Suprapubic skin (tissue), 4 donors: ENCODE measurements around the gene G2E3. TPM values are rescaled to one million over a fixed set of nuclear protein-coding genes. Genes with fewer than 3 reads are reported as not detected.
"Not testable (repeated sequence)": the region's sequence is repeated elsewhere in the genome, so short reads cannot be mapped to it uniquely, and the experiment has no call there.

ENCODE experiments used
- DNase-seq, 2 donors: peaks; one replicate each; pipeline ENCODE4 v3.0.0-alpha.2; 2019; ENCODE audit warnings: low spot score in 2 of 2
- H3K27ac ChIP-seq: fragments of 200-600 bp; sonication (generic); one replicate; pipeline ENCODE4 v1.5.1; 2019
- H3K27me3 ChIP-seq: fragments of 200-600 bp; sonication (generic); one replicate; pipeline ENCODE4 v1.5.1; 2019
- H3K36me3 ChIP-seq: fragments of 200-600 bp; sonication (generic); one replicate; pipeline ENCODE4 v1.5.1; 2019
- H3K4me1 ChIP-seq: fragments of 200-600 bp; sonication (generic); one replicate; pipeline ENCODE4 v1.5.1; 2019
- H3K4me3 ChIP-seq: fragments of 200-600 bp; sonication (generic); one replicate; pipeline ENCODE4 v1.5.1; 2019; ENCODE audit warnings: mild to moderate bottlenecking
- H3K9me3 ChIP-seq: fragments of 200-600 bp; sonication (generic); one replicate; pipeline ENCODE4 v1.5.1; 2019
- EP300 ChIP-seq: sonication (generic); formaldehyde crosslinking; IDR thresholded peaks from one replicate; pipeline ENCODE4 v1.6.1; 2017; ENCODE audit warnings: antibody characterized with exemption
- POLR2A ChIP-seq, 2 donors: fragments of 450-650 bp; IDR thresholded peaks; one replicate each; pipeline ENCODE4 v1.6.1; 2017; ENCODE audit warnings: antibody characterized with exemption in 2 of 2, mild to moderate bottlenecking in 2 of 2, moderate library complexity in 2 of 2
- POLR2AphosphoS5 ChIP-seq, 3 donors: sonication (generic); formaldehyde crosslinking; IDR thresholded peaks; one replicate each; pipeline ENCODE4 v1.6.1; 2017; ENCODE audit warnings: antibody characterized with exemption in 3 of 3
- WGBS: methylation state at CpG from one replicate; pipeline ENCODE4 v1.1.5; 2018; 5-methylcytosine and 5-hydroxymethylcytosine counted together
- total RNA-seq, 4 donors: library from RNA; depleted of rRNA; stranded (reverse); fragments of >200 nt; gene quantifications; one replicate each; pipeline ENCODE4 v1.1.0, GENCODE V29; 2016
- TF ChIP-seq, protein P1 (sequence below), 2 donors: fragments of 200-600 bp in 1 of 2; fragments of 450-650 bp in 1 of 2; sonication (generic) in 1 of 2; IDR thresholded peaks; one replicate each; pipeline ENCODE4 v1.5.1; 2016 to 2019; ENCODE audit warnings: antibody characterized with exemption in 2 of 2, mild to moderate bottlenecking in 1 of 2, moderate library complexity in 1 of 2

The G2E3 gene
- total RNA-seq, 4 donors from 2014 or later = 7.3 to 13.9 (median 9.7) TPM

DNA sequence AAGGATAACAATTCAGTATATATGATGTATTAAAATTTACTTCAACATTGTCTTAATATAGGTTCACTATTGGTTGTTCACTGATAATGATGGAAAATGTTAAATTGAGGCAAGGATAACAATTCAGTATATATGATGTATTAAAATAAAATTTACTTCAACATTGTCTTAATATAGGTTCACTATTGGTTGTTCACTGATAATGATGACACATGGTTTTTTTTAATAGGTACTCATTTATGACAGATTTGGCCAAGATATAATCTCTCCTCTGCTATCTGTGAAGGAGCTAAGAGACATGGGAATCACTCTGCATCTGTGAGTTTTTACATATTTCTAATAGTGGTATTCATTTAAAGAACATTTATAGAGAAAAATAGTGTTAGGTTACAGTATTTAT is 71.3 kb downstream of the G2E3 start:
- peaks cover 30% of the 10 kb centered on the region for H3K36me3 ChIP-seq
- H3K4me3 ChIP-seq = no peak overlapping the region
- no peaks in the 10 kb centered on the region for H3K27me3 ChIP-seq
- TF ChIP-seq POLR2AphosphoS5 (IDR thresholded peaks at IDR 0.05) = no peak
- no peak for TF ChIP-seq EP300
- TF ChIP-seq, protein P1, sequence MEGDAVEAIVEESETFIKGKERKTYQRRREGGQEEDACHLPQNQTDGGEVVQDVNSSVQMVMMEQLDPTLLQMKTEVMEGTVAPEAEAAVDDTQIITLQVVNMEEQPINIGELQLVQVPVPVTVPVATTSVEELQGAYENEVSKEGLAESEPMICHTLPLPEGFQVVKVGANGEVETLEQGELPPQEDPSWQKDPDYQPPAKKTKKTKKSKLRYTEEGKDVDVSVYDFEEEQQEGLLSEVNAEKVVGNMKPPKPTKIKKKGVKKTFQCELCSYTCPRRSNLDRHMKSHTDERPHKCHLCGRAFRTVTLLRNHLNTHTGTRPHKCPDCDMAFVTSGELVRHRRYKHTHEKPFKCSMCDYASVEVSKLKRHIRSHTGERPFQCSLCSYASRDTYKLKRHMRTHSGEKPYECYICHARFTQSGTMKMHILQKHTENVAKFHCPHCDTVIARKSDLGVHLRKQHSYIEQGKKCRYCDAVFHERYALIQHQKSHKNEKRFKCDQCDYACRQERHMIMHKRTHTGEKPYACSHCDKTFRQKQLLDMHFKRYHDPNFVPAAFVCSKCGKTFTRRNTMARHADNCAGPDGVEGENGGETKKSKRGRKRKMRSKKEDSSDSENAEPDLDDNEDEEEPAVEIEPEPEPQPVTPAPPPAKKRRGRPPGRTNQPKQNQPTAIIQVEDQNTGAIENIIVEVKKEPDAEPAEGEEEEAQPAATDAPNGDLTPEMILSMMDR (IDR thresholded peaks at IDR 0.05) = no peak
- no peak for TF ChIP-seq POLR2A (IDR thresholded peaks at IDR 0.05)
- H3K9me3 ChIP-seq = no peaks in the 10 kb centered on the region
- DNase-seq = no peak
- H3K4me1 ChIP-seq = peaks cover 6% of the 10 kb centered on the region
- no peak overlapping the region for H3K27ac ChIP-seq

DNA sequence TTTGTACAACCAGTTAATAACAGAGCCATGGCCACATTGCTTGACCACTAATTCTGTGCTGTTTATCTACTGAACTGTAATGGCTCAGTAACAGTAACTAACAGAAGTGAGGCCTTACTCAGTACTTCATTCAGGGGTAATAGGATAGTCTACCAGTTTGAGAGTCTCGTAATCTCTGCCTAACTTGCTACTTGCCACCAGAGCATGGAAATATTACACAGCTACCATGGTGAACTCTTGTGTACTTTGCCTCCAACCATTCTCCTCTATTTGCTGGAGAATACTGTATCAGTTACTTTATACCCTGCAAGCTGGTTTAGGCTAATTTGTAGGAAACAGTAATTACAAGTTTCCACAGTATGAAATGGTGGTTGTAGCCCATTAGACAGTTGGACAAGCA is 73.8 kb downstream of the G2E3 start:
- H3K9me3 ChIP-seq = no peaks in the 10 kb centered on the region
- H3K4me3 ChIP-seq = no peak overlapping the region
- H3K36me3 ChIP-seq = peaks cover 36% of the 10 kb centered on the region
- TF ChIP-seq POLR2A (IDR thresholded peaks at IDR 0.05) (no peak), EP300 (no peak), POLR2AphosphoS5 (IDR thresholded peaks at IDR 0.05) (no peak)
- TF ChIP-seq, protein P1 (IDR thresholded peaks at IDR 0.05) = no peak
- DNase-seq = no peak
- 95% methylated on average over 1 of the region's 1 CpG for WGBS
- H3K27ac ChIP-seq = no peak overlapping the region
- no peaks in the 10 kb centered on the region for H3K27me3 ChIP-seq
- no peaks in the 10 kb centered on the region for H3K4me1 ChIP-seq

DNA sequence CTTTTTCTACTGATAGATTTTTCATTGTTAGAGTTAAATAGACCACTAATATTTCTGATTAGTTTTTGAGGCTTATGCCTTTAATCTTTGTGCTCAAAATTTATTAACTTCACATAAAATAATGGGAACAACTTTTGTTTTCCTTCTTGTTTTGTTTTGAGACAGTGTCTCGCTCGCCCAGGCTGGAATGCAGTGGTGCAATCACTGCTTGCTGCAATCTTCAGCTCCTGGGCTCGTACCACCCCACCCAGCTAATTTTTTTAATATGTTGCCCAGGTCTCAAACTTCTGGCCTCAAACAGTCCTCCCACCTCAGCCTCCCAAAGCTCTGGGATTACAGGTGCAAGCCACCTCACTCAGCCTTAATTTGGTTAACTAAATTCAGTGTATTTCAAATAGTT is 80.0 kb downstream of the G2E3 start:
- H3K4me3 ChIP-seq = no peak overlapping the region
- 65% methylated on average over 3 of the region's 3 CpGs for WGBS

DNA sequence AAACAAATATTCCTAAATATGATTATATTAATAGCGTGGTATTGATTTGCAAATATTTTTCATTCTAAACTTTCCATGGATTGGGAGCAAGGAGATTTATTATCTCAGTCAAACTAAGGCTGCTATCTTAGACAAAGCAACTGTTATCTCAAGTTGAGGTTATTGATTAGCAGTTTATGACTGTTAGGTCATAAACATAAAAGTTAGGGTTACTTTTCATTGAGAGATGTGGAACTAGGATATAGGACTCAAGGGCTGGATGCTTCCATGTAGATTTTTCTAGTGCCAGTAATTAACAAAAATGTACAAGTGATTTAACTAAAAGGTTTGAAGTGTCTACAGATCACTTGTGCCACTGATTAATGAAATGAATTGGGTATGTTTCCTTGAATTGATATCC is 82.2 kb downstream of the G2E3 start:
- no peak overlapping the region for H3K4me3 ChIP-seq
- no peaks in the 10 kb centered on the region for H3K27me3 ChIP-seq
- DNase-seq = no peak
- no peak overlapping the region for H3K27ac ChIP-seq
- peaks cover 47% of the 10 kb centered on the region for H3K36me3 ChIP-seq
- TF ChIP-seq EP300 = no peak
- TF ChIP-seq, protein P1 (IDR thresholded peaks at IDR 0.05) = no peak
- no peak for TF ChIP-seq POLR2AphosphoS5 (IDR thresholded peaks at IDR 0.05)
- no peak for TF ChIP-seq POLR2A (IDR thresholded peaks at IDR 0.05)
- no peaks in the 10 kb centered on the region for H3K9me3 ChIP-seq
- peaks cover 3% of the 10 kb centered on the region for H3K4me1 ChIP-seq
- WGBS = 95% methylated on average over 1 of the region's 1 CpG

More for the DNA sequence above, 80.0 kb downstream of the G2E3 start:
- Histone ChIP-seq H3K27ac (no peak overlapping the region), H3K36me3 (peaks cover 40% of the 10 kb centered on the region), H3K9me3 (no peaks in the 10 kb centered on the region), H3K4me1 (peaks cover 3% of the 10 kb centered on the region), H3K27me3 (no peaks in the 10 kb centered on the region)
- TF ChIP-seq, protein P1 (IDR thresholded peaks at IDR 0.05) = no peak
- no peak for TF ChIP-seq POLR2A (IDR thresholded peaks at IDR 0.05)
- no peak for TF ChIP-seq EP300
- TF ChIP-seq POLR2AphosphoS5 (IDR thresholded peaks at IDR 0.05) = no peak
- no peak for DNase-seq

DNA sequence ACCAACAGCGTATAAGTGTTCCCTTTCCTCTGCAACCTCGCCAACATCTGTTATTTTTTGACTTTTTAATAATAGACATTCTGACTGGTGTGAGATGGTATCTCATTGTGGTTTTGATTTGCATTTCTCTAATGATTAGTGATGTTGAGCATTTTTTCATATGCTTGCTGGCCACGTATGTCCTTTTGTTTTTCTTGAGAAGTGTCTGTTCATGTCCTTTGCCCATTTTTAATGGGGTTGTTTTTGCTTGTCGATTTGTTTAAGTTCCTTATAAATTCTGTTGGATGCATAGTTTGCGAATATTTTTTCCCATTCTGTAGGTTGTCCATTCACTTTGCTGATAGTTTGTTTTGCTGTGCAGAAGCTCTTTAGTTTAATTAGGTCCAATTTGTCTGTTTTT is 85.5 kb downstream of the G2E3 start:
- not testable (repeated sequence) for H3K27me3 ChIP-seq, H3K4me1 ChIP-seq, H3K9me3 ChIP-seq, DNase-seq, H3K4me3 ChIP-seq, H3K27ac ChIP-seq
- WGBS = 94% methylated on average over 5 of the region's 5 CpGs
- peaks cover 62% of the 10 kb centered on the region for H3K36me3 ChIP-seq

DNA sequence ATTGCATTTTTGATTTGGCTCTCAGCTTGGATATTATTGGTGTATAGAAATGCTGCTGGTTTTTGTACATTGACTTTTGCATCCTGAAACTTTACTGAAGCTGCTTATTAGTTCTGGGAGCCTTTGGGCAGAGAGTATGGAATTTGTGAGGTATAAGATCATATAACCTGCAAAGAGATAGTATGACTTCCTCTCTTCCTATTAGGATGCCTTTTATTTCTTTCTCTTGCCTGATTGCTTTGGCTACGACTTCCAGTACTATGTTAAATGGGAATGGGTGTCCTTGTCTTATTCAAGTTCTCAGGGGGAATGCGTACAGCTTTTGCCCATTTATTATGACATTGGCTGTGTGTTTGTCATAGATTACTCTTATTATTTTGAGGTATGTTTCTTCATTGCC is 86.6 kb downstream of the G2E3 start:
- Histone ChIP-seq H3K4me3 (no peak overlapping the region), H3K27me3 (no peaks in the 10 kb centered on the region), H3K4me1 (no peaks in the 10 kb centered on the region), H3K27ac (no peak overlapping the region), H3K36me3 (peaks cover 74% of the 10 kb centered on the region), H3K9me3 (no peaks in the 10 kb centered on the region)
- 94% methylated on average over 2 of the region's 2 CpGs for WGBS
- no peak for TF ChIP-seq EP300
- no peak for TF ChIP-seq POLR2A (IDR thresholded peaks at IDR 0.05)
- TF ChIP-seq, protein P1 (IDR thresholded peaks at IDR 0.05) = no peak
- no peak for TF ChIP-seq POLR2AphosphoS5 (IDR thresholded peaks at IDR 0.05)
- no peak for DNase-seq
